HG02588 (cell line): ENCODE measurements around the gene ATXN7L1.

Source experiments
- ATAC-seq: cut with Tn5 transposase; IDR thresholded peaks from one replicate; pipeline ENCODE4 v1.9.1; 2021; ENCODE audit warnings: mild to moderate bottlenecking, moderate library complexity; ENCODE audit not compliant: unreplicated experiment

The ATXN7L1 gene

GRCh38 chr7:105680505-105681187 lies 195.8 kb downstream of the ATXN7L1 start:
- ATAC-seq, result no peak

- ATAC-seq, result peak; percentile 53
Measured at GRCh38 chr7:105678811-105679495, 197.4 kb downstream of the ATXN7L1 start.

DNA sequence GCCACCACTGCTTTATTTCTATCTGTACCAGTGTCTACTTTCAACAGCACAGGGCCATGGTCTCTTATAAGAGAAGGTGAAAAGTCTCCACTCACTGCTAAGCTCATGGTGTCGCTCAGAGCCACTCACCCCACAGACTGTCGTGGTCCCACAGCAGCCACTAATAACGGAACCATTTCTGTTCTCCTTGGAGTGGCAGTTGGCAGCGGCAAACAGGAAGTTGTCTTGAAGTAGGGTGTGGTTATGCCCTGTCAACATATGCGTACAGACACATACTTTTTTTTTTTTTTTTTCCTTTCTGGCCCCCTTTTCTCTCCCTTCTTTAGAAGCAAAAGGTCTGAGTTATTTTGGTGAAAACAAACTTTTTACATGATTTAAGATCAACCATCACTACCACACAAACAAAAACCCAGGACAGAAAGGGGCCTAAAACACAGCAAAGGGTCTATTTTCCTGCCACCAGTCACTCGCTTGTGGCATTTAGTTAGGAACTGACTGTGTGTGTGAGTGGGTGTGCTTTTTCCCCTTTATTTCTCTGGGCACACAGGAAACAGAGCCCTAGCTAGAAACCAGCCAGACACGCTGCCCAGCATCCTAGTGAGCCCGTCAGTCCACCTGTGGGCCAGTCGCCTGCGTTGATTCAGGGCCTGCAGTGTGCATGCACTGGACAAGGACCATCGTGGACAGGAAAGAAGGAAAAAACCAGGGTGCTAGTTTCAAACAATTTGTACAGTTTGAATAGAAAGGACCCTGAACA lies 198.4 kb downstream of the ATXN7L1 start:
- peak; percentile 59 for ATAC-seq

GRCh38 chr7:105677410-105677730 lies 199.0 kb downstream of the ATXN7L1 start:
- ATAC-seq, result no peak

GRCh38 chr7:105675934-105676371 lies 200.4 kb downstream of the ATXN7L1 start:
- ATAC-seq, result no peak

GRCh38 chr7:105674200-105674920 lies 202.0 kb downstream of the ATXN7L1 start:
- ATAC-seq, result no peak

GRCh38 chr7:105673367-105674084 lies 202.9 kb downstream of the ATXN7L1 start:
- ATAC-seq, result no peak

DNA sequence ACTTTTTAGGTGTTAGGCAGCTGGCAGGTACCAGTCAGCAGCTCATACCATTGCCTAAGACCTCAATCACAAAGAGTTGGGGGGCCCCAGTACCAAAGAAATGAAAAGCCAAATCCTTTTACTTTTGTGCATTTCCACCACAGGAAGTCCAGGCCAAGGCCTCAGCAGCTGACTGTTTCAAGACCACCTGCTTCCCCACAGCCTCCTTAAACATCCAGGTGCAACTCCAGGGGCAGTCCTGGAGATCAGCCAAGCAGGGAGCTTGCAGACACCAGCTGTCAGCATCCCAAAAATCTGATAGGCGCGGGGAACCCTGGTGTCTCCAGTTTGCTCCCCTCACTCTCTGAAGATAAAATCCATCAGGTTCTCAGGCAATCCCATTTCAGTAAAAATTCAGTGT lies 203.6 kb downstream of the ATXN7L1 start:
- ATAC-seq, result no peak

GRCh38 chr7:105666324-105666723 lies 210.1 kb downstream of the ATXN7L1 start:
- ATAC-seq, result no peak

GRCh38 chr7:105665684-105666083 lies 210.7 kb downstream of the ATXN7L1 start:
- ATAC-seq, result no peak

DNA sequence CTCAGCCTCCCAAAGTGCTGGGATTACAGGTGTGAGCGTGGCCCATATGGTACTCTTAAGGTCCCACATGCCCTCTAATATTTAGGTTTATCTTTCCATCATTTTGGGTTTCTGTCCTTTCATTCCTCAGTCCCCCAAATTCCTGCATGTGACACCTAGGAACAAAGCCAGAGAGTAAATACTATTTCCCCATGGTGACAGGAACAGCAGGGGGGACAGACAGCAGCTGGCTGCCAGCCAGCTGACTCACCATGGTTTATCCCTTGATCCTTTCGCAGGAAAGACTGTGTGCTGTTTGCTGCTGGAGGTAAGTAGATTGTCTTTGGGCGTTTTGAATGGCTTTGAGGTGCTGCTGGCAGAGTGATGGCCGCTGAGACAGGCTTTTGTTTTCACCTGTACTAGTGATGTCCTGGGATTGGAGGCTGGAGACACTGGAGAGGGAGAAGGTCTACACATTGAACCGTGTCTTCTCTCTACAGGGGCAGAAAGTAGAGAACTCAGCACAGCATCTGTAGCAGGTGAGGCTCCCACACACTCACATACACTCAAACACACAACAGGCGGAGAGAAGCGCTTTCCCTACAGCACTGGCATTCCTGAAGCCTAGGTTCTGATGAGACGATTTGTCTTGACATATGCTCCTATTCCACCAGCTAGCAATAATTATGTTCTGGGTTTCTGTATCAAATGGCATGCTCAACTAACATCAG lies 211.4 kb downstream of the ATXN7L1 start:
- no peak for ATAC-seq

- ATAC-seq, result no peak
Measured at GRCh38 chr7:105662998-105663397, 213.4 kb downstream of the ATXN7L1 start.

- no peak for ATAC-seq
Measured at GRCh38 chr7:105661625-105662024, 214.8 kb downstream of the ATXN7L1 start.

DNA sequence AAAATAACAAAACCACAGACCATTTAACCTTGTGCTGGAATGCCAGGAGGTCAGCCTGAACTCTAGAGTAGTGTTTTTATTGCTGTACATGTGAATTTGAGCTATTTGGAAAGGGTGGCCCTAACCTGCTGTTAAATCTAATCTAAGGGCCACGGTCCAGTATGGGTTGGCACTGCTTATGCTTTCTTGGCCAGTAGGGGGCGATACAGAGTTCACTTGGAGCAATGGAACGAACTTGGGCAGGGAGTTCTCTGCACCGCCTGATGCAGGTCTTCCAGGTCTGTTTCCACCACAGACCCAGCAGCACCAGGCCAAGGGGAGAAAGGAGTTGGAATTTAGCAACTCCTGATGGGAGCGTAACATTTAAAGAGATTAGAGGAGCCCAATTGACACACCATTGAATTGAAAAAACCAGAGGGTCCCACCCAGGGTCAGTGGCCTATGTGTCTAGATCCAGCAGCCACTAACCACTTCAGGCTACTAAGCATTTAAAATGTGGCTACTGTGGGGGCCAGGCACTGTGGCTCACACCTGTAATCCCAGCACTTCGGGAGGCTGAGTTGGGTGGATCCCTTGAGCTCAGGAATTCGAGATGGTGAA lies 219.4 kb downstream of the ATXN7L1 start:
- no peak for ATAC-seq

- no peak for ATAC-seq
Measured at GRCh38 chr7:105655500-105656380, 220.7 kb downstream of the ATXN7L1 start.

- no peak for ATAC-seq
Measured at GRCh38 chr7:105655067-105655466, 221.3 kb downstream of the ATXN7L1 start.

DNA sequence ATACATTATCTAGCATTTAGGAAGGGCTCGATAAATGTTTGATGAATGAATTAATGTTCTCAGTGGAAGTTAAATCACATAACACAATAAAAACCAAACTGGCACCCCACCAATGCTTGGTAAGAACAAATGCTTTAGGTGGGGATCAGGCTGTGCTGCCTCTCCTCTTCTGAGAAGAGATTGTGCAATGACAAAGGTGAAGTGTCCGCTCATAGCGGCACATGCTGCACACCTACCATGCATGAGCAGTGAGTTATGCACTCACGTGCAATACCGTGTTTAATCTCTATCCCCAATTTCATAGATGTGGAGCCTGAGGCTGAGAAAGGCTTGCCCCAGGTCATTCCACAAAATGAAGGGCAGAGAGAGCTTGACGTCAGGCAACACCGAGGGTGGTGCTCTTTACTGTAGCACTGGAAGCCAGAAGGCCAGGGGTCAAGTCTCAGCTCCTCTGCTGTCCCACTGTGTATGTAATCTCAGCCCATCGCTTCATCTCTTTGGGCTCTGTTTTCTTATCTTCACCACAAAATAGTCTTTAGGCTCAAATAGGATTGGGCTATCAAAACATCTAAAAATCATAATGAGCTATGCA lies 222.2 kb downstream of the ATXN7L1 start:
- no peak for ATAC-seq

DNA sequence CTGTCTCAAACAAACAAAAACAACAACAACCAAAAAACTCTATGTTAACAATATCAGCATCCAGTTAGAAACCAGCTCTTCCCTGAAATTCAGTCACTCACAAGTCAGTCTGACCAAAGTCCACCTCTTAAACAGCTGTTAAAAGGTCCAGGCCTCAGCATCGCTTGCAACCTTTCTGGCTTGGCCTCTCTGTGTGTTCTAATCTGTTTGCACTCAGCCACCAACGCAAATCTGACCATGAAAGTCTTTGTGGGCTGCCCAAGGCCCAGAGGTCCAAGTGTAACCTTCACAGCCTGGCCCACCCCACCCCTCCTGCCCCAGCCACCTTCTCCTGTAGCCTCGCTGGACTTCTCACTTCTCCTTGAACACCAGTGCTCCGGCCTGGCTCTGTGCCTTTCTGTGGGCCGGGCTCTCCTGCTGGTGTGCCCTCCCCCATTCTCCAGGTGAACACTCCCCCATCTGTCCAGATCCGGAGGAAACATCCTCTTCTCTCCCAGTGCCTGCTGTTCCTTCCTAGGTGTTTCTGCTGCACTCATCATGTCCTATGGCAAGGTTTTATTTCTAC lies 222.9 kb downstream of the ATXN7L1 start:
- ATAC-seq, result no peak
